Aorta (tissue), 5 donors: ENCODE data around the gene ITGB1BP1. TPM values are rescaled to one million over a fixed set of nuclear protein-coding genes. Genes with fewer than 3 reads are reported as not detected.
A peak's percentile ranks its signal among the peaks of the same experiment; 100 is the strongest.

Experiments
- ATAC-seq: fragments of 200-7000 bp; cut with Tn5 transposase; one replicate; pipeline ENCODE4 v1.9.1; 2022; ENCODE audit warnings: moderate library complexity; ENCODE audit not compliant: low FRiP score
- DNase-seq, 2 donors: peaks; one replicate each; pipeline ENCODE4 v3.0.0-alpha.2; 2020
- H3K27ac ChIP-seq, 2 donors: one replicate each; pipeline ENCODE4 v1.5.1; 2013; ENCODE audit warnings: low read length in 2 of 2, mild to moderate bottlenecking in 2 of 2, moderate library complexity in 2 of 2, control low read depth in 1 of 2, inconsistent platforms in 1 of 2, low read depth in 1 of 2
- H3K27me3 ChIP-seq, 2 donors: one replicate each; pipeline ENCODE4 v1.6.1; 2013; ENCODE audit warnings: control low read depth in 1 of 2, low read length in 1 of 2, mild to moderate bottlenecking in 1 of 2, moderate library complexity in 1 of 2; ENCODE audit not compliant: insufficient read depth in 2 of 2, control insufficient read depth in 1 of 2
- H3K36me3 ChIP-seq, 2 donors: one replicate each; pipeline ENCODE4 v1.6.1; 2013; ENCODE audit warnings: control low read depth in 1 of 2, low read length in 1 of 2, mild to moderate bottlenecking in 1 of 2; ENCODE audit not compliant: insufficient read depth in 2 of 2, control insufficient read depth in 1 of 2
- H3K4me1 ChIP-seq, 2 donors: one replicate each; pipeline ENCODE4 v1.6.1; 2013; ENCODE audit warnings: low read length in 2 of 2, control low read depth in 1 of 2, mild to moderate bottlenecking in 1 of 2, moderate library complexity in 1 of 2; ENCODE audit not compliant: insufficient read depth in 2 of 2, control insufficient read depth in 1 of 2
- H3K4me3 ChIP-seq, 2 donors: one replicate each; pipeline ENCODE4 v1.5.1; 2013; ENCODE audit warnings: low read length in 2 of 2, control low read depth in 1 of 2, mild to moderate bottlenecking in 1 of 2
- H3K9me3 ChIP-seq: one replicate; pipeline ENCODE4 v1.6.1; 2013; ENCODE audit warnings: mild to moderate bottlenecking, low read length; ENCODE audit not compliant: control insufficient read depth
- WGBS, 2 donors: extraction: QIAGEN DNeasy Blood & Tissue Kit; methylation state at CpG; one replicate each; pipeline ENCODE4 v1.1.7; 2013; 5-methylcytosine and 5-hydroxymethylcytosine counted together
- intact Hi-C, 2 donors: fragments of 100-400 bp; cut with DNase I; formaldehyde crosslinking; loops; one replicate each; pipeline versions ENCODE4 v1.14.2 to v1.15.0; 2022
- polyA plus RNA-seq, 2 donors: library from polyadenylated mRNA; stranded (reverse); fragments of 200-250 nt; gene quantifications; one replicate each; pipeline ENCODE4 v1.2.3, GENCODE V29; 2013
- total RNA-seq, 2 donors: library from RNA; stranded (reverse); fragmentation: NEBNext Ultra II Directional; extraction: Animal tissue kit (Norgen Biotek cat#: 25700); gene quantifications; one replicate each; pipeline ENCODE4 v1.2.1, GENCODE V29; 2021
- donor health status: healthy with polysubstance abuse.
- donor health status: Bipolar disorder and iron deficiency.
- donor health status: DM: no; HTN: no; CAD: no.
- donor health status: DM: no; HTN: no; CAD: no.
- donor health status: DM: yes; HTN: yes; CAD: no.

ITGB1BP1 gene
- total and polyA plus RNA-seq, 4 donors: 112 to 168 (median 136) TPM

GRCh38 chr2:9462886-9463697 lies 39.8 kb upstream of the ITGB1BP1 start:
- H3K4me3 ChIP-seq: no peak overlapping the region
- peak in 1 of 2 donors; percentile 12 for DNase-seq
- no peaks in the 10 kb centered on the region for H3K9me3 ChIP-seq
- no peaks in the 10 kb centered on the region for H3K4me1 ChIP-seq
- H3K27ac ChIP-seq: no peak overlapping the region
- ATAC-seq: no peak
- H3K27me3 ChIP-seq: no peaks in the 10 kb centered on the region
- intact Hi-C loops: no loop called here
- peaks cover 0 to 7% of the 10 kb centered on the region in 2 donors for H3K36me3 ChIP-seq
- 90 to 91% methylated on average over 6 of the region's 6 CpGs for WGBS, 2 donors

- no peak overlapping the region for H3K27ac ChIP-seq
- DNase-seq (no peak), ATAC-seq (no peak)
- intact Hi-C loops: no loop called here
- no peak overlapping the region for H3K4me3 ChIP-seq
- H3K27me3 ChIP-seq: no peaks in the 10 kb centered on the region
- peaks cover 0 to 7% of the 10 kb centered on the region in 2 donors for H3K36me3 ChIP-seq
- no peaks in the 10 kb centered on the region for H3K4me1 ChIP-seq
- H3K9me3 ChIP-seq: no peaks in the 10 kb centered on the region
- 75 to 85% methylated on average over 5 of the region's 5 CpGs for WGBS, 2 donors
Measured at GRCh38 chr2:9462313-9462712, 39.0 kb upstream of the ITGB1BP1 start.

- Histone ChIP-seq H3K27me3 (no peaks in the 10 kb centered on the region), H3K36me3 (peaks cover 0 to 7% of the 10 kb centered on the region in 2 donors)
- 91 to 93% methylated on average over 3 of the region's 3 CpGs for WGBS, 2 donors
Measured at GRCh38 chr2:9461079-9461478, 37.8 kb upstream of the ITGB1BP1 start.

GRCh38 chr2:9460441-9461017 lies 37.2 kb upstream of the ITGB1BP1 start:
- no peak for DNase-seq
- Histone ChIP-seq H3K27me3 (no peaks in the 10 kb centered on the region), H3K4me1 (no peaks in the 10 kb centered on the region), H3K36me3 (peaks cover 0 to 7% of the 10 kb centered on the region in 2 donors), H3K4me3 (no peak overlapping the region), H3K9me3 (no peaks in the 10 kb centered on the region), H3K27ac (no peak overlapping the region)
- WGBS, 2 donors: 90 to 99% methylated on average over 3 of the region's 3 CpGs
- intact Hi-C loops: no loop called here
- no peak for ATAC-seq

More at GRCh38 chr2:9461079-9461478, 37.8 kb upstream of the ITGB1BP1 start:
- ATAC-seq: no peak
- Histone ChIP-seq H3K9me3 (no peaks in the 10 kb centered on the region), H3K4me3 (no peak overlapping the region), H3K4me1 (no peaks in the 10 kb centered on the region), H3K27ac (no peak overlapping the region)
- DNase-seq: no peak
- intact Hi-C loops: no loop called here

GRCh38 chr2:9451231-9451630 lies 27.9 kb upstream of the ITGB1BP1 start:
- ATAC-seq: no peak
- no peak for DNase-seq
- H3K36me3 ChIP-seq: peaks cover 0 to 2% of the 10 kb centered on the region in 2 donors
- H3K9me3 ChIP-seq: no peaks in the 10 kb centered on the region
- H3K27ac ChIP-seq: no peak overlapping the region
- no peaks in the 10 kb centered on the region for H3K27me3 ChIP-seq
- WGBS, 2 donors: 94 to 99% methylated on average over 1 of the region's 1 CpG
- intact Hi-C loops: no loop called here
- H3K4me1 ChIP-seq: no peaks in the 10 kb centered on the region
- no peak overlapping the region for H3K4me3 ChIP-seq

- Histone ChIP-seq H3K9me3 (no peaks in the 10 kb centered on the region), H3K4me3 (no peak overlapping the region), H3K36me3 (peaks cover 0 to 5% of the 10 kb centered on the region in 2 donors), H3K4me1 (no peaks in the 10 kb centered on the region), H3K27me3 (no peaks in the 10 kb centered on the region), H3K27ac (no peak overlapping the region)
- WGBS, 2 donors: 91 to 94% methylated on average over 7 of the region's 7 CpGs
- intact Hi-C loops: no loop called here
- ATAC-seq (no peak), DNase-seq (no peak)
Measured at GRCh38 chr2:9445089-9445488, 21.8 kb upstream of the ITGB1BP1 start.

- Histone ChIP-seq H3K9me3 (no peaks in the 10 kb centered on the region), H3K27ac (no peak overlapping the region), H3K27me3 (no peaks in the 10 kb centered on the region), H3K4me3 (no peak overlapping the region), H3K36me3 (peaks cover 0 to 5% of the 10 kb centered on the region in 2 donors), H3K4me1 (no peaks in the 10 kb centered on the region)
- DNase-seq (no peak), ATAC-seq (no peak)
- intact Hi-C loops: no loop called here
- 92 to 93% methylated on average over 5 of the region's 5 CpGs for WGBS, 2 donors
Measured at GRCh38 chr2:9443526-9443925, 20.2 kb upstream of the ITGB1BP1 start.

- Histone ChIP-seq H3K36me3 (peaks cover 0 to 8% of the 10 kb centered on the region in 2 donors), H3K27ac (no peak overlapping the region), H3K4me3 (no peak overlapping the region), H3K4me1 (no peaks in the 10 kb centered on the region), H3K27me3 (no peaks in the 10 kb centered on the region), H3K9me3 (no peaks in the 10 kb centered on the region)
- 32 to 35% methylated on average over 3 of the region's 3 CpGs for WGBS, 2 donors
- intact Hi-C loops: no loop called here
- DNase-seq: no peak
- no peak for ATAC-seq
Measured at GRCh38 chr2:9441556-9441955, 18.2 kb upstream of the ITGB1BP1 start.
